ENCODE results near the gene TCF7.

- TF ChIP-seq CTCF (conservative IDR thresholded peaks at IDR 0.05 in 1 of 2, IDR thresholded peaks at IDR 0.05 in 1 of 2; ENCODE audit: low read depth in 1 of 2, low read length in 2 of 2), result no peak
- TF ChIP-seq EZH2 (IDR thresholded peaks at IDR 0.05; ENCODE audit: low read length, missing control alignments), result no peak
Measured at GRCh38 chr5:134116789-134117761, 2.6 kb downstream of the TCF7 start.

All from fibroblast of lung (primary cell).